ENCODE results near the gene PRM1.

The PRM1 gene

GRCh38 chr16:11314309-11314894 is 33.3 kb upstream of the PRM1 start:
- TF ChIP-seq CTCF (IDR thresholded peaks at IDR 0.05; ENCODE audit: low read depth, low read length, missing control alignments), result no peak
- H3K4me3 ChIP-seq (ENCODE audit: low read depth, low read length), result no peak overlapping the region
- no peak for DNase-seq (ENCODE audit: low read depth)

- DNase-seq (ENCODE audit: low read depth), result no peak
- TF ChIP-seq CTCF (IDR thresholded peaks at IDR 0.05; ENCODE audit: low read depth, low read length, missing control alignments), result no peak
Observed at GRCh38 chr16:11313493-11314308, 32.6 kb upstream of the PRM1 start.

GRCh38 chr16:11312718-11313492 is 31.8 kb upstream of the PRM1 start:
- H3K4me3 ChIP-seq (ENCODE audit: low read depth, low read length), result no peak overlapping the region
- no peak for TF ChIP-seq CTCF (IDR thresholded peaks at IDR 0.05; ENCODE audit: low read depth, low read length, missing control alignments)
- no peak for DNase-seq (ENCODE audit: low read depth)

More at GRCh38 chr16:11313493-11314308, 32.6 kb upstream of the PRM1 start:
- no peak overlapping the region for H3K4me3 ChIP-seq (ENCODE audit: low read depth, low read length)

- TF ChIP-seq CTCF (IDR thresholded peaks at IDR 0.05; ENCODE audit: low read depth, low read length, missing control alignments), result no peak
- peak; percentile 82 for DNase-seq (ENCODE audit: low read depth)
- H3K4me3 ChIP-seq (ENCODE audit: low read depth, low read length), result no peak overlapping the region; the same call in 1 of the 2 replicates
Observed at GRCh38 chr16:11310997-11311561, 29.9 kb upstream of the PRM1 start.

GRCh38 chr16:11310634-11310977 is 29.5 kb upstream of the PRM1 start:
- DNase-seq (ENCODE audit: low read depth), result no peak

More at GRCh38 chr16:11310634-11310977, 29.5 kb upstream of the PRM1 start:
- TF ChIP-seq CTCF (IDR thresholded peaks at IDR 0.05; ENCODE audit: low read depth, low read length, missing control alignments), result no peak
- no peak overlapping the region; the same call in 1 of the 2 replicates for H3K4me3 ChIP-seq (ENCODE audit: low read depth, low read length)
